ENCODE results near the gene ADGRG1.

ADGRG1 gene

GRCh38 chr16:57692636-57693035 is 64.2 kb downstream of the ADGRG1 start:
- Mint-ChIP-seq H3K9me3 (no peaks in the 10 kb centered on the region), H3K4me1 (peaks cover 31% of the 10 kb centered on the region), H3K36me3 (ENCODE audit: low read depth) (no peaks in the 10 kb centered on the region), H3K27ac (no peak overlapping the region), H3K4me3 (no peak overlapping the region), H3K27me3 (no peaks in the 10 kb centered on the region)
- no peak for ATAC-seq
- no peak for DNase-seq

DNA sequence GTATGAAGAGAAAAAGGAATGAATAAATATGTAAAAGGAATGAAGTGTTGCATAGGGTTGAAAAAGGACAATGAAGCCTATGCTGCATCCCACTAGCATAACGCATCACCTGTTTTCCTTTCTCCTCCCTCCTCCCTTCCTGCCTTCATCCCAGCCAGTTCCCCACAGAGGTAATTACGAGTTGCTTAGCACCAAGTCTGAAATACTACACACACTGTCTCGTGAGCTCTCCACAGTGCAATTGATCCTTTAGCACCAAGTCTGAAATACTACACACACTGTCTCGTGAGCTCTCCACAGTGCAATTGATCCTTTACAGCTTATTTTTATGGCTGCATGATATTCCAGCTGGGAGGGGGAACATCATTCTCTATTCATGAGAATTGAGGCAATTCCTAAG is 65.1 kb downstream of the ADGRG1 start:
- Mint-ChIP-seq H3K27ac (no peak overlapping the region), H3K4me1 (peaks cover 31% of the 10 kb centered on the region), H3K36me3 (ENCODE audit: low read depth) (no peaks in the 10 kb centered on the region), H3K27me3 (no peaks in the 10 kb centered on the region), H3K9me3 (no peaks in the 10 kb centered on the region), H3K4me3 (no peak overlapping the region)
- DNase-seq (no peak), ATAC-seq (no peak)

DNA sequence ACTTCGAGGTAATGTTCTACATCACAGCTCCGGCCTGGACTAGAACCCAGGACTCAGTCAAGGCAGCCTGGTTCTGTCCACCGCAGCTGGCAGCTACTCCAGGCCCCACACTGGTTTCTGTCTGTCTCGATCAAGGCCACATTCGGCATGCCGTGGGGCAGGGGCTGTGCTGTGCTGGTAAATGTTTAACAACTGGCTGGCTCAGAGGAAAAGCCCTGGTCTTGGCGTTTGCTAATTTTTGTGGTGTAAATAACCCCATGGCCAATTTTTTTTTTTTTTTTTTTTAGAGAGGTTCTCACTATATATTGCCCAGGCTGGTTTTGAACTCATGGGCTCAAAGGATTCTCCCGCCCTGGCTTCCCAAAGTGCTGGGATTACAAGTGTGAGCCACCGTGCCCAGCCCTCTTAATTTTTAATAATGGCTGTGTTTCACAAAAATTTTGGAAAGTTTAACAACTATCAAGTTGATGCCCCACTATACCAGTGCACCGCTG is 65.8 kb downstream of the ADGRG1 start:
- ATAC-seq (no peak), DNase-seq (no peak)
- peak overlapping the region; percentile 57 for H3K4me3 Mint-ChIP-seq
- no peaks in the 10 kb centered on the region for H3K36me3 Mint-ChIP-seq (ENCODE audit: low read depth)
- H3K9me3 Mint-ChIP-seq = no peaks in the 10 kb centered on the region
- H3K4me1 Mint-ChIP-seq = peaks cover 28% of the 10 kb centered on the region
- no peak overlapping the region for H3K27ac Mint-ChIP-seq
- H3K27me3 Mint-ChIP-seq = no peaks in the 10 kb centered on the region

DNA sequence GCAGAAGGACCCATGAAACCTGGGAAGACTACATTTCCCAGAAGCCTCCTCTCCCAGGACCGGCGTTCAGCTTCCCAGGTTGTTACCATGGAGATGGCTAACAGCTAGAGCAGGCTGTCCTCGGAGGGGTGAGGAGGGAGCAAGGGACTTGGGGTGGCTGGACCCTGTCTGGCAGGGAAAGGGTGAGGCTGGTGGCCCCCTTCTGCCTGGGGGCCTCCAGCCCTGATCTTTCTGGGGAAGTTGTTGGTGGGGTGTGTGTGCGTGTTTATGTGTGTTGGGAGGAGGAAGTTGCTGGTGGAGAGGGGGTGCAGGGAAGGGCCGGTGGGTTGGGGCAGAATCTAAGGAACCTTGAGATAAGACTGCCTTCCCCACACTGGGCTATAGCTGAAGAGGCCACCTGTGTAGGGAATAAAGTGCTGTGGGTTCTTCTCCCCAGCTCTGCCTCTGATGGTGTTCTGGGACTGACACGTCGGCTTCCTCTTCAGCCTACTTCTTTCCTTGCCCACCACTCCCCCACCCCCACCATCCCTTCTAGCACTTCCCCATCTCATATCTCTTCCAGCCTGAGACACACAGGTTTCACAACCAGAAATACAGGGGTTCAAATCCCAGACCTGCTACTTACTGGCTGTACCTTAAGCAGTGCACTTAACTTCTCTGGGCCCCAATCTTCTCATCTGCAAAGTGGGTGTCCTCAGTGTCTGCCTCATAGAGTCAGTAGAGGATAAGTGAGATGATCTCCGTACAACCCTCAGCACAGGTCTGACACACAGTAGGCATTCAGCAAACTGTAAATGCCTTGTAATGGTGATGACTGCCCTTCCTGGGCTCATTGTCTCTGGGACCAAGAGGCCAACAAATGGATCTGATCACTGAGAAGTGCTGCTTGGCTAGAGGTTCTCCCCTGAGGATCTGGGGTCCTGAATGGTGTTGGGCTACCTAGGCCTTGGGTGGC is 66.6 kb downstream of the ADGRG1 start, which contains the start of gene DRC7:
Gene DRC7 (plus strand): TSS at position 82 of the 955 bp plus-strand sequence. CDS start 3,144 bp downstream, outside the sequence.
- DNase-seq (peak; percentile 26), ATAC-seq (peak; percentile 41)
- H3K36me3 Mint-ChIP-seq (ENCODE audit: low read depth) = no peaks in the 10 kb centered on the region
- peaks cover 21% of the 10 kb centered on the region for H3K4me1 Mint-ChIP-seq
- H3K9me3 Mint-ChIP-seq = no peaks in the 10 kb centered on the region
- H3K4me3 Mint-ChIP-seq = peak within 1 kb of the TSS; percentile 57
- no peak within 1 kb of the TSS for H3K27ac Mint-ChIP-seq
- no peaks in the 10 kb centered on the region for H3K27me3 Mint-ChIP-seq

GRCh38 chr16:57695680-57696069 is 67.2 kb downstream of the ADGRG1 start:
- DNase-seq (no peak), ATAC-seq (no peak)
- Mint-ChIP-seq H3K36me3 (ENCODE audit: low read depth) (no peaks in the 10 kb centered on the region), H3K4me1 (peaks cover 15% of the 10 kb centered on the region), H3K4me3 (no peak overlapping the region), H3K9me3 (no peaks in the 10 kb centered on the region), H3K27me3 (no peaks in the 10 kb centered on the region), H3K27ac (no peak overlapping the region)

GRCh38 chr16:57696240-57696639 is 67.8 kb downstream of the ADGRG1 start:
- Mint-ChIP-seq H3K36me3 (ENCODE audit: low read depth) (no peaks in the 10 kb centered on the region), H3K9me3 (no peaks in the 10 kb centered on the region), H3K4me1 (peaks cover 12% of the 10 kb centered on the region), H3K27ac (no peak overlapping the region), H3K4me3 (no peak overlapping the region), H3K27me3 (no peaks in the 10 kb centered on the region)
- ATAC-seq (no peak), DNase-seq (no peak)

DNA sequence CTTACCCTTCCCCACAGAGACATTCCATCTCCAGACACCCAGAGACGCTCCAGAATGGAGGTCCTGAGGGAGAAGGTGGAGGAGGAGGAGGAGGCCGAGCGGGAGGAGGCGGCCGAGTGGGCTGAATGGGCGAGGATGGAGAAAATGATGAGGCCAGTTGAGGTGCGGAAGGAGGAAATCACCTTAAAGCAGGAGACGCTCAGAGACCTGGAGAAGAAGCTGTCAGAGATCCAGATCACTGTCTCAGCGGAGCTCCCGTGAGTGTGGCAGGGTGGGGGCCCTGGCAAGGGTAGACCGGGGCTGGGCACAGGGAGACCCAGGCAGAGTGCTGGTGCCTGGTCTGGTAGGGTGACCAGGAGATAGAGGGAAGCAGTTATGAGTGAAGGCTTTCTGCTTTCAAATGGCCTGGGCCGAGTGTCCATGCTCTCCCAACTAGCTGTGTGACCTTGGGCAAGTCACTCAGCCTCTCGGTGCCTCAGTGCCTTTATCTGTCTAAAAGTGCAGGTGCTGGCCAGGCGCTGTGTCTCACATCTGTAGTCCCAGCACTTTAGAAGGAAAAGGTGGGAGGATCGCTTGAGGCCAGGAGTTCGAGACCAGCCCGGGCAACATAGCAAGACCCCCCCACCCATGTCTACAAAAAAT is 69.6 kb downstream of the ADGRG1 start:
- no peak for DNase-seq

GRCh38 chr16:57698812-57699405 is 70.5 kb downstream of the ADGRG1 start:
- no peak for ATAC-seq

More for the DNA sequence above, 69.6 kb downstream of the ADGRG1 start:
- H3K4me3 Mint-ChIP-seq = no peak overlapping the region
- ATAC-seq = no peak
- H3K36me3 Mint-ChIP-seq (ENCODE audit: low read depth) = no peaks in the 10 kb centered on the region
- no peak overlapping the region for H3K27ac Mint-ChIP-seq
- no peaks in the 10 kb centered on the region for H3K9me3 Mint-ChIP-seq
- H3K4me1 Mint-ChIP-seq = peaks cover 12% of the 10 kb centered on the region
- no peaks in the 10 kb centered on the region for H3K27me3 Mint-ChIP-seq

DNA sequence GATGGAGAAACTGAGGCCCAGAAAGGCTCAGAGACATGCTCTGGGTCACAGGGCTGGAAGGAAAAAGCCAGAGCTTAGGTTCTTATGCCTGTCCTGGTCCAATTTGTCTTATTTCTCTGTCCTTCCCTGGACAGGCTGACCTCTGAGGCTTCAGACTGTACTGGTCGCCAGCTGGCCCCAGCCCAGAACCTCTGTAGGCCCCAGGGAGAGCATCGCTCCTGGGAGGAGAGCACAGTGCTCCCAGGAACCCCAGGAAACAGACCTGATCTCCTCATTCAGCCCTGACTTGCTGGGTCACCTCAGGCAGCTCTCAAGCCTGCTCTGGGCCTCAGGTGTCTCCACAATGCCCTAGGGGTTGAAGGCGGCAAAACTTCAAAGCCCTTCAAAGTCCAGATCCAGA is 71.1 kb downstream of the ADGRG1 start:
- no peaks in the 10 kb centered on the region for H3K27me3 Mint-ChIP-seq
- DNase-seq (no peak), ATAC-seq (no peak)
- no peak overlapping the region for H3K4me3 Mint-ChIP-seq
- H3K4me1 Mint-ChIP-seq = peaks cover 9% of the 10 kb centered on the region
- no peaks in the 10 kb centered on the region for H3K36me3 Mint-ChIP-seq (ENCODE audit: low read depth)
- no peak overlapping the region for H3K27ac Mint-ChIP-seq
- H3K9me3 Mint-ChIP-seq = no peaks in the 10 kb centered on the region

More at GRCh38 chr16:57698812-57699405, 70.5 kb downstream of the ADGRG1 start:
- no peak for DNase-seq
- Mint-ChIP-seq H3K27me3 (no peaks in the 10 kb centered on the region), H3K36me3 (ENCODE audit: low read depth) (no peaks in the 10 kb centered on the region), H3K27ac (no peak overlapping the region), H3K4me1 (peaks cover 12% of the 10 kb centered on the region), H3K4me3 (no peak overlapping the region), H3K9me3 (no peaks in the 10 kb centered on the region)

DNA sequence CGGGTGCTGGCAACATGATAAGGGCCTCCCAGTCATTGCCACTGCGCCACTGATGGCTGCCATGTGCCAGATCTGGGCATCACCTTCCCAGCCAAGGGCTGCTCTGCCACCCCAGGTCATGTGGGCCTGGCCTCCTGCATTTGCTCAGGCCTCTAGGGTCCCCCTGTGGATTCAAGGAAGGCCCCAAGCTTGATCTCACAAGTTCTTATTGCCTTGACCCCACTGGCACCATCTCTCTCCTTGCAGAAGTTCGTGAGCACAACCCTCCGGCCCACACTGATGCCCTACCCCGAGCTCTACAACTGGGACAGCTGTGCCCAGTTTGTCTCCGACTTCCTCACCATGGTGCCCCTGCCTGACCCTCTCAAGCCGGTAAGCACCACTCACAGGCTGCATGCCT is 71.5 kb downstream of the ADGRG1 start:
- Mint-ChIP-seq H3K27ac (no peak overlapping the region), H3K9me3 (no peaks in the 10 kb centered on the region)
- no peak for ATAC-seq

GRCh38 chr16:57700781-57701551 is 72.5 kb downstream of the ADGRG1 start:
- Mint-ChIP-seq H3K27me3 (no peaks in the 10 kb centered on the region), H3K27ac (no peak overlapping the region), H3K4me1 (no peaks in the 10 kb centered on the region), H3K36me3 (ENCODE audit: low read depth) (no peaks in the 10 kb centered on the region), H3K4me3 (no peak overlapping the region), H3K9me3 (no peaks in the 10 kb centered on the region)
- ATAC-seq = no peak
- DNase-seq = no peak

More for the DNA sequence above, 71.5 kb downstream of the ADGRG1 start:
- no peak for DNase-seq
- no peaks in the 10 kb centered on the region for H3K27me3 Mint-ChIP-seq
- peaks cover 5% of the 10 kb centered on the region for H3K4me1 Mint-ChIP-seq
- no peaks in the 10 kb centered on the region for H3K36me3 Mint-ChIP-seq (ENCODE audit: low read depth)
- H3K4me3 Mint-ChIP-seq = no peak overlapping the region

DNA sequence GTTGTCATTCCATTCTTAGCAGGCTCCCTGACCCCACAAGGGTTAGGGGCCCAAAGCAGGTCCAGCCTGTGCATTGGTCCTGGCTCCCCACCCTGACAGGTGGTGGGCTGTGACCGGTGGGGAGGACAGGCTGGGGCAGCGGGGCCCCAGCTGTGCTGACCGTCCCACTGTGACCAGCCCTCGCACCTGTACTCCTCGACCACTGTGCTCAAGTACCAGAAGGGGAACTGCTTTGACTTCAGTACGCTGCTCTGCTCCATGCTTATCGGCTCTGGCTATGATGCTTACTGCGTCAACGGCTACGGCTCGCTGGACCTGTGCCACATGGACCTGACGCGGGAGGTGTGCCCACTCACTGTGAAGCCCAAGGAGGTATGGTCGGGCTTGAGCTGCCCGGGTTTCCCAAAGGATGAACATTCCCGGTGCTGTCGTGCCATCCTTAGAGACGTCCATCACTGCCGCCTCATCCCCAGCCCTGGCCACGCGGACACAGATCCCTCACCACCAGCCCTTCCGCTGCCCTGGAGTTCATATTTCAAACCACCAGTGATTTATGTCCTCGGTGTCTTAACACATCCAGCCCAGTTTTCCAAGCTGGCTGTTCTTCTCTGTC is 73.4 kb downstream of the ADGRG1 start:
- no peaks in the 10 kb centered on the region for H3K4me1 Mint-ChIP-seq
- DNase-seq (no peak), ATAC-seq (no peak)
- H3K4me3 Mint-ChIP-seq = no peak overlapping the region
- H3K36me3 Mint-ChIP-seq (ENCODE audit: low read depth) = no peaks in the 10 kb centered on the region
- H3K27ac Mint-ChIP-seq = no peak overlapping the region
- H3K27me3 Mint-ChIP-seq = no peaks in the 10 kb centered on the region
- no peaks in the 10 kb centered on the region for H3K9me3 Mint-ChIP-seq

DNA sequence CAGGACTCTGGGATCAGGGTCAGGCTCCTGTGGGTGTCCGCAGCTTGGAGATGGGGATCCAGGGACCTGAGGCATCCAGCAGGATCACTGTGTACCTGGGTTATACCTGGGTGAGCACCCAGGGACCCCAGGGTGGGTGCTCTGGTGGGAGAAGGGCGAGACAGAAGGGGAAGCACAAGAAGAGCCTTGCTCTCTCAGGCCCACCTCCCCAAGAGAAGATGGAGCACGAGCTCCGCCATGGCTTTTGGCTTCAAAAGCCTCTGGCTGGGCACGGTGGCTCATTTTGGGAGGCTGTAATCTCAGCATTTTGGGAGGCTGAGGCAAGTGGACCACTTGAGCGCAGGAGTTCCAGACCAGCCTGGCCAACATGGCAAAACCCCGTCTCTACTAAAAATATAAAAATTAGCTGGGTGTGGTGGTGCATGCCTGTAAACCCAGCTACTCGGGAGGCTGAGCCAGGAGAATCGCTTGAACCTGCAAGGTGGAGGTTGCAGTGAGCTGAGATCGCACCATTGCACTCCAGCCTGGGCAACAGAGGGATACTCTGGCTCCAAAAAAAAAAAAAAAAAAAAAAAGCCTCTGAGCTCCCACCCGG is 75.1 kb downstream of the ADGRG1 start:
- H3K36me3 Mint-ChIP-seq (ENCODE audit: low read depth) = no peaks in the 10 kb centered on the region
- no peak for ATAC-seq
- H3K4me3 Mint-ChIP-seq = no peak overlapping the region

More for the DNA sequence above, 75.1 kb downstream of the ADGRG1 start:
- Mint-ChIP-seq H3K9me3 (no peaks in the 10 kb centered on the region), H3K27ac (no peak overlapping the region), H3K27me3 (no peaks in the 10 kb centered on the region), H3K4me1 (no peaks in the 10 kb centered on the region)
- DNase-seq = no peak
